Spleen (tissue), 11 donors: ENCODE measurements around the gene HCAR1. TPM values are rescaled to one million over a fixed set of nuclear protein-coding genes. Genes with fewer than 3 reads are reported as not detected.
"Not testable (repeated sequence)": the region's sequence is repeated elsewhere in the genome, so short reads cannot be mapped to it uniquely, and the experiment has no call there.

Experiments
- DNase-seq: peaks from one replicate; pipeline ENCODE4 v3.0.0-alpha.2; 2020
- H3K27ac ChIP-seq, 8 donors: fragments of 200-600 bp; sonication (generic) in 7 of 8; 1 replicate in 4 of 8; 2 replicates in 4 of 8; pipeline versions ENCODE4 v1.5.0 to v1.8.0; 2016 to 2021; ENCODE audit warnings: inconsistent platforms in 4 of 8, mild to moderate bottlenecking in 4 of 8, moderate library complexity in 1 of 8
- H3K27me3 ChIP-seq, 7 donors: fragments of 200-600 bp; sonication (generic) in 6 of 7; replicated peaks in 1 of 7; 1 replicate in 4 of 7; 2 replicates in 3 of 7; pipeline versions ENCODE4 v1.5.0 to v1.8.0; 2016 to 2021; ENCODE audit warnings: inconsistent platforms in 3 of 7, mild to moderate bottlenecking in 1 of 7
- H3K36me3 ChIP-seq, 6 donors: fragments of 200-600 bp; sonication (generic) in 5 of 6; 1 replicate in 4 of 6; 2 replicates in 2 of 6; pipeline versions ENCODE4 v1.5.0 to v1.8.0; 2016 to 2021; ENCODE audit warnings: inconsistent platforms in 2 of 6
- H3K4me1 ChIP-seq, 6 donors: fragments of 200-600 bp; sonication (generic) in 5 of 6; 1 replicate in 3 of 6; 2 replicates in 3 of 6; pipeline versions ENCODE4 v1.5.0 to v1.8.0; 2016 to 2021; ENCODE audit warnings: inconsistent platforms in 3 of 6
- H3K4me3 ChIP-seq, 8 donors: fragments of 200-600 bp; sonication (generic) in 7 of 8; 1 replicate in 4 of 8; 2 replicates in 4 of 8; pipeline versions ENCODE4 v1.5.0 to v1.8.0; 2016 to 2021; ENCODE audit warnings: inconsistent platforms in 4 of 8, mild to moderate bottlenecking in 4 of 8, moderate library complexity in 2 of 8
- H3K9me3 ChIP-seq, 8 donors: fragments of 200-600 bp; sonication (generic) in 7 of 8; 1 replicate in 4 of 8; 2 replicates in 4 of 8; pipeline versions ENCODE4 v1.5.0 to v1.8.0; 2016 to 2021; ENCODE audit warnings: inconsistent platforms in 4 of 8
- POLR2A ChIP-seq, 3 donors: fragments of 450-650 bp; IDR thresholded peaks; one replicate each; pipeline ENCODE4 v1.5.1; 2017; ENCODE audit warnings: antibody characterized with exemption in 3 of 3, mild to moderate bottlenecking in 1 of 3
- POLR2AphosphoS5 ChIP-seq, 3 donors: sonication (generic); formaldehyde crosslinking; IDR thresholded peaks; one replicate each; pipeline ENCODE4 v1.5.1; 2017; ENCODE audit warnings: antibody characterized with exemption in 3 of 3
- WGBS, 5 donors: extraction: QIAGEN DNeasy Blood & Tissue Kit in 3 of 5; methylation state at CpG; one replicate each; pipeline versions ENCODE4 v1.1.5 to v1.1.7; 2013 to 2018; 5-methylcytosine and 5-hydroxymethylcytosine counted together
- intact Hi-C: fragments of 100-400 bp; cut with DNase I; formaldehyde crosslinking; loops from one replicate; pipeline ENCODE4 v1.15.0; 2023; ENCODE audit warnings: low total_unique reads
- polyA plus RNA-seq, 3 donors: library from polyadenylated mRNA; stranded (reverse); fragments of 200-250 nt; gene quantifications; one replicate each; pipeline ENCODE4 v1.2.1, GENCODE V29; 2013
- total RNA-seq, 7 donors: library from RNA; depleted of rRNA in 3 of 7; stranded (reverse); fragments of >200 nt in 3 of 7; fragmentation: NEBNext Ultra II Directional in 4 of 7; extraction: Animal tissue kit (Norgen Biotek cat#: 25700) in 4 of 7; gene quantifications; one replicate each; pipeline versions ENCODE4 v1.1.0 to v1.2.1, GENCODE V29; 2016 to 2021
- TF ChIP-seq, protein P1 (sequence below), 11 experiments: fragments of 200-600 bp in 7 of 11; fragments of 450-650 bp in 4 of 11; sonication (generic) in 4 of 11; IDR thresholded peaks in 8 of 11; conservative IDR thresholded peaks in 3 of 11; 1 replicate in 7 of 11; 2 replicates in 4 of 11; pipeline versions ENCODE4 v1.4.0 to v1.8.0; 2016 to 2021; ENCODE audit warnings: antibody characterized with exemption in 11 of 11, inconsistent platforms in 4 of 11, mild to moderate bottlenecking in 1 of 11
- donor health status: healthy with polysubstance abuse.
- donor health status: DM: no; HTN: no; CAD: no; lungs with moderate emphysema.
- donor health status: DM: no; HTN: no; CAD: no.
- donor health status: Bipolar disorder and iron deficiency.
- donor health status: healthy.
- donor health status: DM: no; HTN: no; CAD: no.
- donor health status: DM: yes; HTN: yes; CAD: no.

HCAR1 gene
- total and polyA plus RNA-seq, 10 donors, result 0.26 to 10.8 (median 4.0) TPM

DNA sequence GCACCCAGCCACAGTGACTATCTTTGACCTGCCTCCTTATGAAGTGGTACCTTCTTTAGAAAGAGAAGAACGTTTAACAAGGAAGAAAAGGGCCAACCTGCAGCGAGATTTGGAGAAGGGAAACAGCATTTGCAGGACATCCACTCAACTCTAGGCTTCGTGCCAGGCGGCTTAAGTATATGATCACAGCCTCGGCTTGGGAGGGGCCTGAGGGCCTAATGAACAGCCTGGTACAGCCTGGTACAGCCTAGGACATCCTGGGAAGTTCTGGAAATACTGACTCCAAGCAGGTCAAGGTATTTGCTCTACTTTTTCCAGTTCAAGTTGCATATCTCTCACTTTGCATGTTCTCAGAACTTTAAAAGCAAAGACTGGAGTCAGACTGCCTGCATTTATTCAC, 43.6 kb downstream of the HCAR1 start:
- Histone ChIP-seq H3K9me3 (no peaks in the 10 kb centered on the region), H3K4me1 (peaks cover 0 to 20% (median 0%) of the 10 kb centered on the region in 6 donors), H3K36me3 (no peaks in the 10 kb centered on the region), H3K27me3 (no peaks in the 10 kb centered on the region), H3K27ac (no peak overlapping the region), H3K4me3 (no peak overlapping the region)
- WGBS, 5 donors, result 49 to 69% (median 58%) methylated on average over 5 of the region's 5 CpGs
- TF ChIP-seq POLR2A (IDR thresholded peaks at IDR 0.05) (no peak), POLR2AphosphoS5 (IDR thresholded peaks at IDR 0.05) (no peak)
- TF ChIP-seq, protein P1, sequence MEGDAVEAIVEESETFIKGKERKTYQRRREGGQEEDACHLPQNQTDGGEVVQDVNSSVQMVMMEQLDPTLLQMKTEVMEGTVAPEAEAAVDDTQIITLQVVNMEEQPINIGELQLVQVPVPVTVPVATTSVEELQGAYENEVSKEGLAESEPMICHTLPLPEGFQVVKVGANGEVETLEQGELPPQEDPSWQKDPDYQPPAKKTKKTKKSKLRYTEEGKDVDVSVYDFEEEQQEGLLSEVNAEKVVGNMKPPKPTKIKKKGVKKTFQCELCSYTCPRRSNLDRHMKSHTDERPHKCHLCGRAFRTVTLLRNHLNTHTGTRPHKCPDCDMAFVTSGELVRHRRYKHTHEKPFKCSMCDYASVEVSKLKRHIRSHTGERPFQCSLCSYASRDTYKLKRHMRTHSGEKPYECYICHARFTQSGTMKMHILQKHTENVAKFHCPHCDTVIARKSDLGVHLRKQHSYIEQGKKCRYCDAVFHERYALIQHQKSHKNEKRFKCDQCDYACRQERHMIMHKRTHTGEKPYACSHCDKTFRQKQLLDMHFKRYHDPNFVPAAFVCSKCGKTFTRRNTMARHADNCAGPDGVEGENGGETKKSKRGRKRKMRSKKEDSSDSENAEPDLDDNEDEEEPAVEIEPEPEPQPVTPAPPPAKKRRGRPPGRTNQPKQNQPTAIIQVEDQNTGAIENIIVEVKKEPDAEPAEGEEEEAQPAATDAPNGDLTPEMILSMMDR (IDR thresholded peaks at IDR 0.05 in 8 of 11, conservative IDR thresholded peaks at IDR 0.05 in 3 of 11), result no peak
- intact Hi-C loops, result no loop called here
- DNase-seq, result no peak

DNA sequence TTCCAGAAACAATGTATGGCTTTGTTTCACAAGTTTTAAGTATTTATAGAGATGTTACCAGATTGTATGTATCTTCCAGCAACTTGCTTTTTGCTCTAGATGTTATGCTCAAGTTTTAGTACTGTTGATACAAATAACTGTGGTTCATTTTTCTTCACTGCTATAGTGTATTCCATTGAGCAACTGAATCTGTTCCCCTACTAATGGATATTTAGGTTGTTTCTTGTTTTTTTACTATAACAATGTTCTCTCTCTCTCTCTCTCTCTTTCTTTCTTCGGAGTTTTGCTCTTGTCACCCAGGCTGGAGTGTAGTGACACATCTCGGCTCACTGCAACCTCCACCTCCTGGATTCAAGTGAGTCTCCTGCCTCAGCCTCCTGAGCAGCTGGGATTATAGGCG, 44.1 kb downstream of the HCAR1 start:
- Histone ChIP-seq H3K27me3 (no peaks in the 10 kb centered on the region), H3K27ac (no peak overlapping the region), H3K4me3 (no peak overlapping the region), H3K4me1 (peaks cover 0 to 17% (median under 1%) of the 10 kb centered on the region in 6 donors), H3K9me3 (no peaks in the 10 kb centered on the region), H3K36me3 (no peaks in the 10 kb centered on the region)
- no peak for DNase-seq
- intact Hi-C loops, result no loop called here
- TF ChIP-seq, protein P1 (IDR thresholded peaks at IDR 0.05 in 8 of 11, conservative IDR thresholded peaks at IDR 0.05 in 3 of 11), result no peak
- TF ChIP-seq POLR2A (IDR thresholded peaks at IDR 0.05), result no peak
- no peak for TF ChIP-seq POLR2AphosphoS5 (IDR thresholded peaks at IDR 0.05)
- 78 to 98% (median 89%) methylated on average over 3 of the region's 3 CpGs for WGBS, 5 donors

DNA sequence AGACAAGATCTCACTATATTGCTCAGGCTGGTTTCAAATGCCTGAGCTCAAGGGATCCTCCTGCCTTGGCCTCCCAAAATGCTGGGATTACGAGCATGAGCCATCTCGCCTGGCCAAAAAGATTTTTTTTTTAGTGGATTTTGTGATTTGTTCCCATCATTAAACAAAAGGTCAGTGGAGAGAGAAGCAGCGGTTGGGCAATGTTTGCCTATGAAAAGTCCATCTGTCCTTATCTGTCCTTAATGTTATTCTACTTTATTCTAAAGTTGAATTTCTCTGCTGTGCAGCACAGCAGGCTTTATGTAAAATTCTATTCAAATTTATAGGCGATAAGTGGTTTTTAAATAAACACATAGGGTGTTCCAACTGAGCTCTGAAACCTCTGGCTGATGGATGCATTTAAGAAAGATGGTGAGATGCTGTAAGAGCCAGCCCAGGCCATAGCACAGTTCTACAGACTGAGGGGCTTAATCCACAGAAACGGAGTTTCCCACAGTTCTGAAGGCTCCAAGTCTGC, 46.3 kb downstream of the HCAR1 start:
- intact Hi-C loops, result no loop called here
- TF ChIP-seq, protein P1 (IDR thresholded peaks at IDR 0.05 in 8 of 11, conservative IDR thresholded peaks at IDR 0.05 in 3 of 11), result no peak
- TF ChIP-seq POLR2AphosphoS5 (IDR thresholded peaks at IDR 0.05) (no peak), POLR2A (IDR thresholded peaks at IDR 0.05) (no peak)
- no peak for DNase-seq
- H3K9me3 ChIP-seq, result no peaks in the 10 kb centered on the region
- H3K4me3 ChIP-seq, result no peak overlapping the region
- H3K27ac ChIP-seq, result no peak overlapping the region
- no peaks in the 10 kb centered on the region for H3K36me3 ChIP-seq
- H3K4me1 ChIP-seq, result peaks cover 0 to 34% (median 7%) of the 10 kb centered on the region in 6 donors
- 87 to 95% (median 91%) methylated on average over 5 of the region's 5 CpGs for WGBS, 5 donors
- no peaks in the 10 kb centered on the region for H3K27me3 ChIP-seq

DNA sequence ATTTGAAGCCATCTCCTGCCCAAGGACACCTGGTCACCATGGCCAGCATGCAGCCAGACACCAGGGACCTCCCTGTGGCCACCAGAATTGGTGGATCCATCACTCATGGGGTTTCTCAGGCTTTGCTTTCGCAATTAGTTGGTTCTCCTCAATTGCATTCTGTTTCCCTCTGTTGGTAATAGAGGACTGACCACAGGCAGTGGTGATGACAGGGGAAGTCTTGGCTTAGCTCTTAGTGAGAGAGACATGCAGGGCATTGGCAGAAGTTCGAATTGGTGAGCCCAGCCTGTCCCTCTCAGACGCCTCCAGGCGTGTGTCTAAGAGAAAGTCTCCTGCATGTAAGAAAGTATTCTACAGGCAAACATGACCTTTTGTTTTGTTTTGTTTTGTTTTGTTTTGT, 48.8 kb downstream of the HCAR1 start:
- 41 to 84% (median 62%) methylated on average over 4 of the region's 4 CpGs for WGBS, 5 donors
- no peaks in the 10 kb centered on the region for H3K36me3 ChIP-seq
- H3K27me3 ChIP-seq, result no peaks in the 10 kb centered on the region
- peaks cover 0 to 50% (median 12%) of the 10 kb centered on the region in 6 donors for H3K4me1 ChIP-seq
- intact Hi-C loops, result no loop called here
- TF ChIP-seq, protein P1 (IDR thresholded peaks at IDR 0.05 in 8 of 11, conservative IDR thresholded peaks at IDR 0.05 in 3 of 11), result no peak
- TF ChIP-seq POLR2AphosphoS5 (IDR thresholded peaks at IDR 0.05) (peak in 1 of 3 donors; percentile 39), POLR2A (IDR thresholded peaks at IDR 0.05) (no peak)
- H3K9me3 ChIP-seq, result no peaks in the 10 kb centered on the region
- H3K27ac ChIP-seq, result peak overlapping the region in 4 of 8 donors; percentile 39 to 69 (median 62)
- peak overlapping the region in 1 of 8 donors; percentile 6 for H3K4me3 ChIP-seq
- no peak for DNase-seq

DNA sequence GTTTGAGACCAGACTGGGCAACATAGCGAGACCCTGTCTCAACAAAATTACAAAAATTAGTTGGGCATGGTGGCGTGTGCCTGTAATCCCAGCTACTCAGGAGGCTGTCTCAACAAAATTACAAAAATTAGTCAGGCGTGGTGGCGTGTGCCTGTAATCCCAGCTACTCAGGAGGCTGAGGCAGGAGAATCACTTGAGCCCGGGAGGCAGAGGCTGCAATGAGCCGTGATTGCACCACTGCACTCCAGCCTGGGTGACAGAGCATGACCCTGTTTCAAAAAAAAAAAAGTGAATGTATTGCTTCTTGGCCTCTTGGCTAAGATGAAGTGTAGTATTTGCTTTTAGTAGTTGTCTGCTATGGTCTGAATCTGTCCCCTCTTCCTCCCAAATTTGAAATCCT, 49.7 kb downstream of the HCAR1 start:
- WGBS, 5 donors, result 69 to 91% (median 82%) methylated on average over 6 of the region's 6 CpGs
- H3K4me3 ChIP-seq, H3K9me3 ChIP-seq, H3K36me3 ChIP-seq, intact Hi-C loops, DNase-seq, H3K27me3 ChIP-seq: not testable (repeated sequence)
- Histone ChIP-seq H3K4me1 (peaks cover 0 to 50% (median 12%) of the 10 kb centered on the region in 6 donors), H3K27ac (peak overlapping the region in 1 of 8 donors; percentile 63)

DNA sequence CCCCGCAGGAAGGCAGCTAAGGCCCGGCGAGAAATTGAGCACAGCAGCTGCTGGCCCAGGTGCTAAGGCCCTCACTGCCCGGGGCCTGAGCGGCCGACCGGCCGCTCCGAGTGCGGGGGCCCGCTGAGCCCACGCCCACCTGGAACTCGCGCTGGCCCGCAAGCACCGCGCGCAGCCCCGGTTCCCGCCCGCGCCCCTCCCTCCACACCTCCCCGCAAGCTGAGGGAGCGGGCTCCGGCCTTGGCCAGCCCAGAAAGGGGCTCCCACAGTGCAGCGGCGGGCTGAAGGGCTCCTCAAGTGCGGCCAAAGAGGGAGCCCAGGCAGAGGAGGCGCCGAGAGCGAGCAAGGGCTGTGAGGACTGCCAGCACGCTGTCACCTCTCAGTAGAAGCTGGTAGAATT, 53.9 kb downstream of the HCAR1 start:
- H3K9me3 ChIP-seq, H3K27ac ChIP-seq, H3K4me3 ChIP-seq, H3K27me3 ChIP-seq, H3K36me3 ChIP-seq, DNase-seq, intact Hi-C loops: not testable (repeated sequence)
- WGBS, 5 donors, result 92 to 98% (median 93%) methylated on average over 9 to 32 of the region's 32 CpGs
- H3K4me1 ChIP-seq, result peaks cover 0 to 38% (median 10%) of the 10 kb centered on the region in 6 donors
